Measurements from ENCODE around the gene GMEB2.
"Not testable (repeated sequence)": the region's sequence is repeated elsewhere in the genome, so short reads cannot be mapped to it uniquely, and the experiment has no call there.

The GMEB2 gene

DNA sequence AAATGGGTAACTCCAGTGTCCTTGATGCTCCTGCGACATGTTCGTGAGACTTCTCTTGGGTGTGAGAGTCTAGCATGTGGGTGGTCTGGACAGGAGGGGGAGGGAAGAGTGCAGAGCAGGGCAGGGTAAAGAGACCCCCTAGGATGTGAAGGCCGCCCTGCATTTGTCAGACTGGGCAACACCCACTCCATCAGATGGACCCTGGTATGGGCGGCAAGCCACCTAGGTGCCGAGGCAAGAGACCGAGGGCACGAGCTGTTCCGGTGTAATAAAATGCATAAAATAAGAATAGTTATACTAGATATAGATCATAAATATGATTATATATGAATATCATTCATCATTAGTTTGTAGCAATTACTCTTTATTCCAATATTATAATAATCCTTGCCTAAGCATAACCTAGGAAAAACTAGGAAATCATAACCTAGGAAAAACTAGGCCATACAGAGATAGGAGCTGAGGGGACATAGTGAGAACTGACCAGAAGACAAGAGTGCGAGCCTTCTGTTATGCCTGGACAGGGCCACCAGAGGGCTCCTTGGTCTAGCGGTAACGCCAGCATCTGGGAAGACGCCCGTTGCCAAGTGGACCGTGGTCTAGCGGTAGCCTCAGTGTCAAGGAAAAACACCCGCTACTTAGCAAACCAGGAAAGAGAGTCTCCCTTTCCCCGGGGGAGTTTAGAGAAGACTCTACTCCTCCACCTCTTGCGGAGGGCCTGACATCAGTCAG is 12.9 kb downstream of the GMEB2 start:
- DNase-seq (ENCODE audit: low read depth in 3 of 3): not testable (repeated sequence)

DNA sequence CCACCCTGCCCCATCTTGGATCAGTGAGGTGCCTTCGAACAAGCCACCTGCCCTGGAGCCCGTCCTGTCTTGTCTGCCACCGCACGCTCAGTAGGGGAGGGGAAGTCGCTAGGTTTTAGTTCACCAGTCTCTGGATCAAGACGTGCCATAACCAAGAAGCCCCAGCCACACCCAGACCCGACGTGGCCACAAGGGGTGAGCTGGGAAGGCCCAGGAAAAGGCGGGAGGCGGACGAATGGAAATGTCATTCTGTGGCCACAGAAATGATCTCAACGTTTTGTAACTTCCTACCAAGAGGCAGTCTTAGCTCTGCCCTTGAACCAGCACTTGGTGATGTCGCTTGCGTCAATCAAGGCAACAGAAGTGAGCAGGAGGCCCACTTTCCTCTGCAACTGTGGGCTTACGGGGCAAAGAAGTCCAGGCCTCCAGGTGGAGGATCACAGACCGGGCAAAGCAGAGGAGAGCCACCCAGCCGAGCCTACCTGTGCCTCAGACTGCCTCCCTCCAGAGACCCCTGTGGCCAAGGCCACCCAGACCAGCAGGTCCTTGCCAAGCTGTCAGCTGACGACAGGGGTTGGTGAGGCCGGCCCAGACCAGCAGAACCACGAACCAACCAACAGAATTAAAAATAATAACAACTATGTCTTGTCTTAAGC is 14.5 kb downstream of the GMEB2 start:
- no peak for DNase-seq (ENCODE audit: low read depth in 3 of 3)

DNA sequence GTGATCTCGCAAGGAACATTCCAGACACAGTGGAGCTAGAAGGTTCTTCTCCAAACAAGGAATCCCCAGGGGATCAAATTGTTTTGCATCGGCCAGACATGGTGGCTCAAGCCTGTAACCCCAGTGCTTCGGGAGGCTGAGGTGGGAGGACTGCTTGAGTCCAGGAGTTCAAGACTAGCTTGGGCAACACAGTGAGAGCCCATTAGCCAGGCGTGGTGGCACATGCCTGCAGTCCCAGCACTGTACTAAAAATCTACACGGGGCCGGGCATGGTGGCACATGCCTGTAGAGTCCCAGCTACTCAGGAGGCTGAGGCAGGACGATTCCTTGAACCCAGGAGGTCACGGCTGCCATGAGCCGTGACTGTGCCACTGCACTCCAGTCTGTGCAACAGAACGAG is 15.3 kb downstream of the GMEB2 start:
- no peak for DNase-seq (ENCODE audit: low read depth in 3 of 3)

DNA sequence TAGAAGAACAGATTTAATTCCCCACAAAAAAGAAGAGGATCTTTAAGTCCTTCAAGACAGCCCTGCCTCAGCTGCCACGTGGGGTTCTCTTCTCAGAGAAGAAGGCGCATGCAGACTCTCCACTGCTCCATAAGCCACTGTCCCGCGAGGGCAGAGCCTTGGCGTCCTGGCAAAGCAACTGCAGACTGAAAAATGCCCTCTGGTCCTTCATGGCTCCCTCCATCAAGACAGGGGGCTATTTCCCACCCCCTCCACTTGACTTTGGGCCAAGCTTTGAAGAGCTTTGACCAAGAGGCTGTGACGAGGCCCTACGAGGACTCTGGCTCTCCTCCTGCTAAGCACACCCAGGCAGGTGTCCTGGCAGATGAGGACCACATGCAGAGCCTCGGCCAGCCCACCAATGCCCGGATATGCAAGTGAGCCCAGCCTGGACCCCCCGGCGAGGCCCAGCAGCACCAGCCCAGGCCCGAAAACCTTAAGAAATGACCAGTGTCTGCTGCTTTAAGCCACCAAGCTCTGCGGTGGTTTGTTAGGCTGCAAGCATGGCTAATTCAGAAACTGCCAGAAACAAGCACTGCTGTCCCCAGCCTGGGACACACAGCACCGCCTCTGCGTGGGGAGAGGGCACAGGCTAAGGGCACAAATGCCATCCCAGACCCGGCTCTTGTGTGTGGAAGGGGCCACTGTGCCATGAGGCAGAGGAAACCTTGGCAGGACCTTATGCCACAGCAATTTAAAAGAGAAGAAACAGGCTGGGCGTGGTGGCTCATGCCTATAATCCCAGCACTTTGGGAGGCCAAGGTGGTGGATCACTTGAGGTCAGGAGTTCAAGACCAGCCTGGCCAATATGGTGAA is 16.1 kb downstream of the GMEB2 start:
- no peak for DNase-seq (ENCODE audit: low read depth in 3 of 3)

DNA sequence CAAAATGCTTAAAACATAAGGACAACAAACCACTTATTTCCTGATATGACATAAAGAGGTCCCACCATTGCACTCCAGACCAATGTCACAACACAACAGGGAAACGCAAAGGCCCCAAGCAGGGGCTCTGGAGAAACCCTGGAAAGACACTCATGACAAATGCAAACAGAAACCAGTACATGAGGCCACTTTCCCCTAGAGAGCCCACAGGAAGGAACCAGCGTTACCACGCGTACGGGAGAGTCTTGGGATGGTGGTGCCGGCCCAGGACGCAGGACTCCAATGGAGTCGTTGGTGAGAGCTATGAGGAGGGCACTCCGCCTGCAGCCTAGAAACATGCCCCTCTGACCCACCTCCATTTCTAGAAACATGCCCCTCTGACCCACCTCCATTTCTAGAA is 20.2 kb downstream of the GMEB2 start:
- no peak for DNase-seq (ENCODE audit: low read depth in 3 of 3)

DNA sequence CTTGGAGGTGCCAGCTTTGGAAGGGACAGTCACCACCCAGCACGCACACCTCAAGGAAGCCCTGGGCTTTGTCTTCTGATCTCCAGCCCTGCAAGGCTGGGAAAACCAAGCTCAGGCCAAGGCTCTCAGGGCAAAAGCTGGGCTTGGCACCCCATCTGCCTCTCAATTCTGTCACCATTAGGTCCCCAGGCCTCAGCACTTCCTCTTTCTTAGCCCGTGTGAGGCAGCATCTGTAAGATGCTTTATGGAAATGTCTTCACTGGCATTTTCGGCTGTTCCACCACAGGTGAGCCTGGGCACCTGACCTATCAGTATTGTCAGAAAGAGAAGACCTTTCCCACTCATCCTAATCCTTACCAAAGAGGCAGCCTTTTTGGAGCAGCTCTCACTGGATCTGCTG is 24.6 kb downstream of the GMEB2 start:
- DNase-seq (ENCODE audit: low read depth in 3 of 3): no peak

DNA sequence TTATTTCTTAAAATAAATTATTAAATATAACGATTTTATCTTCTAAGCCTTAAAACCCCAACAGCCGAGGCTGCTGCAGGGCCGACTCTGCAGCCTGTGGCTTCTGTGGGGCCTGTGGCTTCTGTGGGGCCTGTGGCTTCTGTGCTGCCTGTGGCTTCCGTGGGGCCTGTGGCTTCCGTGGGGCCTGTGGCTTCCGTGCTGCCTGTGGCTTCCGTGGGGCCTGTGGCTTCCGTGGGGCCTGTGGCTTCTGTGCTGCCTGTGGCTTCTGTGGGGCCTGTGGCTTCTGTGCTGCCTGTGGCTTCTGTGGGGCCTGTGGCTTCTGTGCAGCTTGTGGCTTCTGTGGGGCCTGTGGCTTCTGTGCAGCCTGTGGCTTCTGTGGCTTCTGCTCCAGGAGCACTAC is 25.2 kb downstream of the GMEB2 start:
- DNase-seq (ENCODE audit: low read depth in 3 of 3): not testable (repeated sequence)

DNA sequence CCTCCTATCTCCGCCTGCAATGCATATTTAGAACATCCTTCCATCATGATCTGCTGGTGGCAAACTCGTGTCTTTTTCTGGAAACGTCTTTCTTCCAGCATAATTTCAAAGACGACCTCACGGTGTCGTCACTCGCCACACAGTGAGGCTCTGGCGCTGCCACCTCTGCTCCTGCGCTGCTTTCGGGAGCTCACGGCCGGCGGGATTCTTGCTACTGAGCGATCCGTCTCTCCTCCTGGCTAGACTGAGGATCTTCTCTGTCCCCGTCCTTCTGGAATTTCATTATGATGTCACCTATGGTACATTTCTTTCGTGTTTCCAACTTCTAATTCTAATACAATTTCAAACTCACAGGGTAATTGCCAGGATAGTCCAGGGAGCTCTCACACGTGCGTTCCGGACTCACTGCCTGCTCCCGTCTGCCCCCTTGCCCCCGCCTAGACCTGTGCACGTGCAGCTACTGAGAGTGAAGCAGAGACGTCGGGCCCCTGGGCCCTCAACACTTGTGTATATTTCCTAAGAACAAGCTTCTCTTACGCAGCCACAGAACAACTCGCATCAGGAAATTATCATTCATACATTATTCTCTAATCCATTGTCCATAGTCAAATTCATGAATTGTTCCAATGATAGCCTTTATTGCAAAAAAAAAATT is 27.4 kb downstream of the GMEB2 start:
- no peak for DNase-seq (ENCODE audit: low read depth in 3 of 3)

DNA sequence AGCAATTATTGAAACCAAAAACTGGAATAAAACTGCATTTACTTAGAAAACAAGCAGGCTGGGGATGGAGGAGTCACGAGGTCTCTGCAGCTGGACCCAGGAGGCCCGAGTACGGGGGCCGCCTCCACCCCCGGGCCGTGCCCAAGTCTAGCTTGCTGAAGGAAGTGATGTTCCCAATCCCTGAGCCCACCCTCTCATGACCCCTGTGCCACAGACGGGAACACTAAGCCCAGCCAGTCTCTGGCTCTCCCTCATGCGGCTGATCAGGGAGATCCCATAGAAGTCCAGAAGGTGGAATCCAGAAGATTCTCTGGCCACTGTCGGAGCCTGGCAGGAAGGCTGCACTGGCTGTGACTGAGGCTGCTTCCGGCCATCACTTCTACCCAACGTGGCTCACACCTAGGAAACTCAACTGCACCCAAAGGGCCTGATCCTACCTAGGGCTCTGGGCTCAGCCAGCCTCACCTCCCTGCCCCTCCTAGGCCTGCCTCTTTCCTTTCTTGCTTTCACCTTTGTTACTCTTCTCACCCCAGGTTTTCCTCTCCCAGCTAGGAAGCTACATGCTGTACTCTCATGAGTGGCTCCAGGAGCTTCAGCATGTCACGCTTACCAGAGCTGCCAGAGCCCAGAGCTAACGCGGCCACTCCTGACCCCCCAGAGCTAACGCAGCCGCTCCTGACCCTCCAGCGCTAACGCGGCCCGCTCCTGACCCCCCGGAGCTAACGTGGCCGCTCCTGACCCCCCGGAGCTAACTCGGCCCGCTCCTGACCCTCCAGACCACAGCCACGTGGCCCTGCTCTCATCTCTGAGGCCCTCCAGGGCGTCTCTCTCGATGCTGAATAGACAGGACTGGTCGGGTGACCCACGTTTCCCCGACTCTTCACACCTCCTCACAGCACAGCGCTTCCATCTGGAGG is 28.2 kb downstream of the GMEB2 start:
- DNase-seq (ENCODE audit: low read depth in 3 of 3): no peak

DNA sequence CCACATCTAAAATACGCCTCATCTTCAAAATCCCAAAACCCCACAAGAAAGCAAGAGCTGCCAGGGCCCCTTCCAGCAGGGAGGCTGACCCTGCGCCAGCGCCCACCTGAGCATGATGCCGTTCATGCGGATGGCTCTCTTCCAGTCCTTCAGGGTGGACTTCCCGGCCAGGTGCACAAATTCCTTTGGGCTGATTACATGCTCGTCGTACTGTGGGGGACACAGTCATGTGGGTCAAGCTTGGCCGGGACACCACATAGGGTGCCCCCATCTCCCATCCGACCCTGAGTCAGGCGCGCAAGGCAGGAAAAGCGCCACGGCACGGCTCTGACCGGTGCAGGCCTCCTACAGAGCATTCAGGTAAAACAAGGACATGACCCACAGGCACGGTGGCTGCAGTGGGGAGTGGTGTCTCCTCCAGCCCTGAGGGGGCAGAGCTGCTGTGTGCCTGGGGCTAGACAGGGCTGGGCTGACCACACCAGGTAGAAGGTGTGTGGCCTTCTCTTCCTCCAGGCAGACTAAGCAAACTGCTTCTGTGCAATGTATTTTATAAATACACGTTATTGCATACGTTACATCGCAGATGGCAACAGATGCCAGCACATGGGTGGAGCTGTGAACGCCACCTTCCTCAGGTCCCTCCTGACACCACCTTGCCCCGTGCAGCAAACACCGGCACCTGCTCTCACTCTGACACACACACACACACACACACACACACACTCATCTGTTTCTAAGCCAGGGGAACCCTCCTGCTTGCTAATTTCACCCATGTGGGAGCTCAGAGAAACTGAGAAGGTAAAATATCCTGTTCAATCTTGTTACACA is 29.0 kb downstream of the GMEB2 start:
- DNase-seq (ENCODE audit: low read depth in 3 of 3): no peak

DNA sequence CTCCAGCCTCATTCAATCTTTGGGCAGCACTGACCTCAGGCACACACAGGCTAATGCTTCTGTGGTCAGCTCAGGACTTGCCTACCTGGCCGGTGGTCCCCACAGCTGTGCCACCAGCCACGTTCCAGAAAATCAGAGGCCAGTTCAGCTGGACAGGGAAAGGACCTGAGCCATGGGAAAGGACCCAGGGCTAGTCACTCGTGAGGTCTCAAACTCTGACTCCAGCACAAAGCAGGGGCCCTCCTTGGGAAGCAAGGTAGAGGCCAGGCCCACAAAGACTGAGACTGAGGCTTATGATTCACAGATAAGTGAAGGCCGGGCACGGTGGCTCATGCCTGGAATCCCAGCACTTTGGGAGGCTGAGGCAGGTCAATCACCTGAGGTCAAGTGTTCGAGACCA is 30.5 kb downstream of the GMEB2 start:
- no peak for DNase-seq (ENCODE audit: low read depth in 3 of 3)

DNA sequence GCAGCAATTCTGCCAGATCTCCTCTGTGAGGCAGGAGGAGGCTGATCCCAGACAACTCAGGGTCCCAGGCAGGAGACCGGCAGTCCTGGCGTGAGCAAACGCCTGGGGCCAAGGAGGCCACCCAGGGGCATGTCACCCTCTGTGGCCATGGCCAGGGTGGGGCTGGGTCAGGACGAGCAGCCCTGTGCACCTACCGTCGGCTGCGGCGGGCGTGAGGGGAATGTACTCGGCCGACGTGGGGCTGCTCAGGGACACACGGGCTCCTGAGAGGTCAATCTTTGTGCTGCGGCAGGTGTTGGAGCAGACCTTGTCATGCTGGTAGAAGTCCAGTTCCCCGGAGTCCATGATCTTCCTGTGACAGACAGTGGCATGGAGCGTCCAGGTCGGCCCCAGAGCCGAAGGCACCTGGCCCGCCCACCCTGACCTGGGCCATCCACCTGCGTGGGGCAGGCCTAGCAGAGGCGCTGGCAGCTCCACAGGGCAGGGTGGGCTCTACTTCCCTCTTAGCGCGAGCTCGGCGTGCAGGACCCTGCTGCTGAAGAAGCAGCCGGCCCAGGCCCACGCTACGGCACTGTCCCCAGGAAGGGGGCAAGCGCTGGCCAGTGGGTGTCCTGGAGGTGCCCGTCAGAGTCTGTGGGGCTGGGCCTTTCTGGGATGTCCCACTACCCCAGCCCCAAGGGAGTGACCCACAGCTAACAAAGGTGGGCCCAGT is 31.3 kb downstream of the GMEB2 start:
- DNase-seq (ENCODE audit: low read depth in 3 of 3): no peak

DNA sequence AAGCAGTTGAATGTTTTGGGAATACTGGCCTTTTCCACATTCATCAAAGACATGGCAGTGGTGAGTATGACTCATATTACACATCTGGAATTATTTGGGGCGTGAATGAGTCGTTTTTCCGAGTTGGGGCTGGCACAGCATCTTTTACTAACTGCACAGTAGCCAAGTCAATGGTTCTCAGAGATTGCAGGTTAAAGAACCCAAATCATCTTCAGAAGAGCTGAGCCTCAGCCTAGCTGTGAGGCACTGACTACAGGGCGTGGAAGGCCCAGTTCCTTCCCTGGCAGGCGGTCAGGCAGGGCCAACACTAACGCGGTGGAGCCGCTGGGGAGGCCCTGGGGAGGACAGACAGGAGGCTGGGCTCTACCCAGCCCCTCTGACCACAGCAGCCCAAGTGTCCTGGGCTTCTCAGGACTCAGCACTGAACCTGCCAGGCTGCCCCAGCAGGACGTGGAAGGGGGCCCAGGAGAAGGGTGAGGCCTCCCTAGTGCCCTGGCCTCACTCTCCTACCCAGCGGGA is 32.8 kb downstream of the GMEB2 start:
- no peak for DNase-seq (ENCODE audit: low read depth in 3 of 3)

DNA sequence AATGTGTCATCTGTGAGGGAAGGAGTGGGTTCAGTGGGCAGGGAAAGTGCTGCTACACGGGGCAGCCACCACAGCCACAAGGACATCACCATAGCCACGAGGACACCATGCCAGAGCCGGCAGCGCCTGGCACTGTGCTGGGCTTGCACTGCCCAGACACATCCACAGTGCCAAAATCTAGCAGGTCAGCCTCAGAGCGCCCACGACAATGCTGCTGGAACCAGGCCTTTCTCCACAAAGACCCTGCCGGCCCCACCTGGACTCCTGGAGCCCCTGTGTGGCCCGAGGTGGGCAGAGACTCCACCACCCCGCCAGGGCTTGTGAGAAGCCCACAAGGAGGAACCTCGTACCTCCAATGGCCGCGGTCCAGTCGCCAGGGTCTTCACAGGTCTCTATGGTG is 34.2 kb downstream of the GMEB2 start:
- DNase-seq (ENCODE audit: low read depth in 3 of 3): no peak

DNA sequence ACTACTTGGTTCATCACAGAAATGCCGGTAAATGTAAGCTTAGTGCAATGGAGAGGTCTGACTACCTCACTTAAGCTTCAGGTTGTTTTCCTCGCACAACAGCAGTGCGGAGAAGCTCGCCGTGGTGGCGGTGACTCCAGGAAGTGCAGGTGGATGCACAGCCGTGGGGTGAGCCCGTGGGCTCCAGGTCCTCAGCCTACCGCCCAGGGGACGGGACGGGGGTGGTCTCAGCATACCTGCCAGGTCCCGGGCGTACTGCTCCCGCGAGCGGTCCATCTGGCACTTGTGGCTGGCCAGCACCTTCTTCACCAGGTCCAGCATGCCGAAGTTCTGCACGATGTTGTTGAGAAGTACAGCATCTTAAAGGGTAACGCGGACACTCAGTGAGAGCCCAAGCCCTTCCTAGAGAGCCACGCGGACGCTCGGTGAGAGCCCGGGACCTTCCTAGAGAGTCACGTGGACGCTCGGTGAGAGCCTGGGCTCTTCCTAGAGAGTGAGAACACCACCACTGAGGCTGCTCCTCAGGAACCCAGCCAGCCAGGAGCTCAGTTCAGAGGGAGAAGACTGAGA is 35.0 kb downstream of the GMEB2 start:
- no peak for DNase-seq (ENCODE audit: low read depth in 3 of 3)

DNA sequence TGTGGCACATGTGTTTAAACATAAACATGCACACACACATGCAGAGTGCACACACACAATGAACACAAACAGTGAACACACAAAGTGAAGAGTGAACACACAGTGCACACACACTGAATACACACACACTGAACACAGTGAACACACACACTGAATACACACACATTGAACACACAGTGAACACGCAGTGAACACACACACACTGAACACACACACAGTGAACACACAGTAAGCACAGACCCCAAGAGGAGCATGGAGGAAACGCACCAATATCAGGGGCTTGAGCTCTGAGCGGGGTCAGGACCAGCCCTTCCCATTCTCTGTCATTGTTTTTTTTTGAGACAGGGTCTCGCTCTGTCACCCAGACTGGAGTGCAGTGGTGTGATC is 35.8 kb downstream of the GMEB2 start:
- DNase-seq (ENCODE audit: low read depth in 3 of 3): no peak

DNA sequence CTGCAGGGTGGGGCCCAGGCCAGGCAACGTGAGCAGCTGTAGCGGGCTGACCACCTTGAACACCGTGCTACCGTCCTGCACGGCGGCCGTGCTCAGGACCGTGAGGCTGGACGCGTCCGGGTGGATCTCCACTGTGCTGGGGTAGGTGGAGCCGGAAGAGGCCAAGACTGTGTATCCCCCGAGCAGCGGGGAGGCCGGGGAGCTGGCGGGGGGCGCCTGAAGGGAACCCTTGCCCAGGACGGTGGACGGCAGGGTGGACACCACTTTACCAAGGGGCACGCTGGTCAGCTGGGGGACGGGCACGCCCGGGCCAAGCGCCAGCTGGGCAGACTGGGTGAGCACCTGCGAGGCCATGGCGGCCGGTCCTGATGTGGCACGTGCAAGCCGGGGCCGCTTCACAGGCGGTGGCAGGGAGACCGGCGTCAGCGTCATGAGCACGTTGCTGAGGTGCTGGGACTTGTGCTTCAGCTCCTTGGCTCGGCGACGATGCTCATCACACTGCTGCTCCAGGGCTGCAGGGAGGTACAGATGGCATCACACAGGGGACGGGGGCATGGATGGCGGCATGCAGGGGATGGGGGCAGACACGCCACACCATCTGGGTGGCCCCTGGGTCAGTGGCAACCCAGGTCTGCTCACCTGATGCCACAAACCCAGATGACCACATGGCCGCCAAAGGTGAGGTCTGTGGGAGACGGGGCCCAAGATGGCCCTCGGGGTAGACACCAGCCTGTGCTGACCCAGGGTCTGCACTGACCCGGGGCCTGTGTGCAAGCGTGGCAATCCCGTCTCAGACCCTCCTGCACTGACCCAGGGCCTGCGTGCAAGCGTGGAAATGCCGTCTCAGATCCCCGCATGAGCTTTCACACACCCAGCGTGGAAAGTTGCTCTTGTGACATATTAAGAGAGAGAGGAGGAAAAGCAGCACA is 36.4 kb downstream of the GMEB2 start:
- DNase-seq (ENCODE audit: low read depth in 3 of 3): no peak

Data from stimulated activated CD4-positive, alpha-beta T cell treated with anti-CD3 and anti-CD28 coated beads, TNF-alpha, amount 100 ng/mL, for 48 hours (primary cell).